Measurements from ENCODE around the gene PDE3A. TPM values are rescaled to one million over a fixed set of nuclear protein-coding genes. Genes with fewer than 3 reads are reported as not detected.

The PDE3A gene
- total and polyA plus RNA-seq, 10 of the 15 experiments (the other 5 are each of a cell fraction or from before 2014, with no cell fraction given): 0.01 to 2.6 (median 1.5) TPM

DNA sequence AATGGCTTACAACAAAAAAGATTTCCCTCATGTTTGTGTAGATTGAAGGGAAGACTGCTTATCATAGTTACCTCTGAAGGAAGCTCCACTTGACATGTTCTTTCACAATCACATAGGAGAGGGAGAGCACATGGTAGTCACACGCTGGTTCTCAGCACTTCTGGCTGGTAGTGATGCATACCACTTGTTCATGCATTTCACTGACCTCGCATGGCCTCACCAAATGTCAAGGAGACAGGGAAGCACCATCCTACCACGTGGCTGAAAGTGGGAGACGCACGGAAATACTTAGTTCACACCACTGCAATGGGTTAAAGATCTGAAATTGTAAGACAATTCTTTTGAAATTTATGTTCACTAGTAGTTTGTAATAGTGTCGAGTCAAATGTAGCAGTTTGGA is 74.0 kb downstream of the PDE3A start:
- no peak for ATAC-seq
- FAIRE-seq: no peak
- H3K9me3 ChIP-seq (replicated peaks; ENCODE audit: control insufficient read depth, insufficient read depth, low read length): no peaks in the 10 kb centered on the region
- ChIA-PET SMC1A (ENCODE audit: uncharacterized antibody, unreplicated experiment) (no interaction called here), RAD21 (ENCODE audit: unreplicated experiment) (no interaction called here), CTCF (no interaction called here), POLR2A (no interaction called here)
- WGBS (ENCODE audit: insufficient coverage, insufficient replicate concordance, low lambda C conversion rate, missing lambda C conversion rate): 0% methylated on average over 6 of the region's 6 CpGs
- no peak for DNase-seq (ENCODE audit: low read depth, low spot score)
- H3K9ac ChIP-seq (ENCODE audit: control insufficient read depth, insufficient read depth, low read length): no peak overlapping the region
- no peaks in the 10 kb centered on the region for H3K4me1 ChIP-seq (ENCODE audit: control insufficient read depth, insufficient read depth, low read length)
- no peaks in the 10 kb centered on the region for H3K27me3 ChIP-seq (replicated peaks in 1 of 2; ENCODE audit: control insufficient read depth in 2 of 2, insufficient read depth in 2 of 2, low read length in 1 of 2)
- H4K20me1 ChIP-seq (ENCODE audit: control insufficient read depth, insufficient read depth): no peaks in the 10 kb centered on the region
- in situ Hi-C loops (cut with MboI): no loop called here
- intact Hi-C loops (cut with micrococcal nuclease; ENCODE audit: unreplicated experiment): no loop called here
- H3K4me2 ChIP-seq (ENCODE audit: control insufficient read depth, insufficient read depth): no peak overlapping the region
- no TSS peak for BruUV-seq (replicated peaks)
- H3K36me3 ChIP-seq (ENCODE audit: control insufficient read depth in 2 of 2, insufficient read depth in 2 of 2, low read length in 1 of 2): no peaks in the 10 kb centered on the region
- H3K4me3 ChIP-seq: no peak overlapping the region
- no peak overlapping the region for H3K27ac ChIP-seq (ENCODE audit: control insufficient read depth, insufficient read depth)
- TF ChIP-seq, protein P1, sequence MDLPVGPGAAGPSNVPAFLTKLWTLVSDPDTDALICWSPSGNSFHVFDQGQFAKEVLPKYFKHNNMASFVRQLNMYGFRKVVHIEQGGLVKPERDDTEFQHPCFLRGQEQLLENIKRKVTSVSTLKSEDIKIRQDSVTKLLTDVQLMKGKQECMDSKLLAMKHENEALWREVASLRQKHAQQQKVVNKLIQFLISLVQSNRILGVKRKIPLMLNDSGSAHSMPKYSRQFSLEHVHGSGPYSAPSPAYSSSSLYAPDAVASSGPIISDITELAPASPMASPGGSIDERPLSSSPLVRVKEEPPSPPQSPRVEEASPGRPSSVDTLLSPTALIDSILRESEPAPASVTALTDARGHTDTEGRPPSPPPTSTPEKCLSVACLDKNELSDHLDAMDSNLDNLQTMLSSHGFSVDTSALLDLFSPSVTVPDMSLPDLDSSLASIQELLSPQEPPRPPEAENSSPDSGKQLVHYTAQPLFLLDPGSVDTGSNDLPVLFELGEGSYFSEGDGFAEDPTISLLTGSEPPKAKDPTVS (IDR thresholded peaks at IDR 0.05; ENCODE audit: low read depth, low read length): no peak
- no peak for TF ChIP-seq E4F1 (IDR thresholded peaks at IDR 0.05; ENCODE audit: borderline replicate concordance, partially characterized antibody)
- TF ChIP-seq CEBPZ (IDR thresholded peaks at IDR 0.05; ENCODE audit: low read depth, low read length): no peak
- TF ChIP-seq IKZF1 (conservative IDR thresholded peaks at IDR 0.05): no peak
- no peak for TF ChIP-seq SUPT20H (IDR thresholded peaks at IDR 0.05; ENCODE audit: borderline replicate concordance, control insufficient read depth, low read depth, low read length)
- TF ChIP-seq, protein P2, sequence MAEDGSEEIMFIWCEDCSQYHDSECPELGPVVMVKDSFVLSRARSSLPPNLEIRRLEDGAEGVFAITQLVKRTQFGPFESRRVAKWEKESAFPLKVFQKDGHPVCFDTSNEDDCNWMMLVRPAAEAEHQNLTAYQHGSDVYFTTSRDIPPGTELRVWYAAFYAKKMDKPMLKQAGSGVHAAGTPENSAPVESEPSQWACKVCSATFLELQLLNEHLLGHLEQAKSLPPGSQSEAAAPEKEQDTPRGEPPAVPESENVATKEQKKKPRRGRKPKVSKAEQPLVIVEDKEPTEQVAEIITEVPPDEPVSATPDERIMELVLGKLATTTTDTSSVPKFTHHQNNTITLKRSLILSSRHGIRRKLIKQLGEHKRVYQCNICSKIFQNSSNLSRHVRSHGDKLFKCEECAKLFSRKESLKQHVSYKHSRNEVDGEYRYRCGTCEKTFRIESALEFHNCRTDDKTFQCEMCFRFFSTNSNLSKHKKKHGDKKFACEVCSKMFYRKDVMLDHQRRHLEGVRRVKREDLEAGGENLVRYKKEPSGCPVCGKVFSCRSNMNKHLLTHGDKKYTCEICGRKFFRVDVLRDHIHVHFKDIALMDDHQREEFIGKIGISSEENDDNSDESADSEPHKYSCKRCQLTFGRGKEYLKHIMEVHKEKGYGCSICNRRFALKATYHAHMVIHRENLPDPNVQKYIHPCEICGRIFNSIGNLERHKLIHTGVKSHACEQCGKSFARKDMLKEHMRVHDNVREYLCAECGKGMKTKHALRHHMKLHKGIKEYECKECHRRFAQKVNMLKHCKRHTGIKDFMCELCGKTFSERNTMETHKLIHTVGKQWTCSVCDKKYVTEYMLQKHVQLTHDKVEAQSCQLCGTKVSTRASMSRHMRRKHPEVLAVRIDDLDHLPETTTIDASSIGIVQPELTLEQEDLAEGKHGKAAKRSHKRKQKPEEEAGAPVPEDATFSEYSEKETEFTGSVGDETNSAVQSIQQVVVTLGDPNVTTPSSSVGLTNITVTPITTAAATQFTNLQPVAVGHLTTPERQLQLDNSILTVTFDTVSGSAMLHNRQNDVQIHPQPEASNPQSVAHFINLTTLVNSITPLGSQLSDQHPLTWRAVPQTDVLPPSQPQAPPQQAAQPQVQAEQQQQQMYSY (CRISPR knock-in tag; IDR thresholded peaks at IDR 0.05): no peak
- no peak for TF ChIP-seq ETV6 (conservative IDR thresholded peaks at IDR 0.05 in 1 of 2, IDR thresholded peaks at IDR 0.05 in 1 of 2; ENCODE audit: borderline replicate concordance in 1 of 2, low read depth in 1 of 2)
- TF ChIP-seq BHLHE40 (IDR thresholded peaks at IDR 0.05; ENCODE audit: borderline replicate concordance in 1 of 2, low read depth in 2 of 2, low read length in 1 of 2): no peak
- no peak overlapping the region for H2AFZ ChIP-seq (ENCODE audit: control insufficient read depth, low read depth, low read length)
- no peaks in the 10 kb centered on the region for H3K79me2 ChIP-seq (ENCODE audit: control insufficient read depth, insufficient read depth, low read length)
